PC-3 (cell line): ENCODE measurements around the gene ARHGAP15. TPM values are rescaled to one million over a fixed set of nuclear protein-coding genes. Genes with fewer than 3 reads are reported as not detected.

Experiments used
- ATAC-seq: fragments of 200-7000 bp; cut with Tn5 transposase; 2 replicates; pipeline ENCODE4 v1.9.1; 2020; ENCODE audit warnings: mild to moderate bottlenecking, moderate library complexity
- BruUV-seq: library from RNA; stranded (reverse); fragments of 400-500 nt; replicated peaks from 2 replicates; lab custom pipeline; 2021; lab: Mats Ljungman, UMichigan
- CTCF ChIA-PET: fragments of 300-600 bp; sonication (Branson Sonifier 250); formaldehyde crosslinking; loops from one replicate; lab custom pipeline; 2022; ENCODE audit warnings: antibody characterized with exemption; lab: Charles Lee
- POLR2A ChIA-PET: fragments of 300-600 bp; sonication (Branson Sonifier 250); formaldehyde crosslinking; loops from one replicate; lab custom pipeline; 2022; ENCODE audit warnings: antibody characterized with exemption; ENCODE audit not compliant: unreplicated experiment; lab: Charles Lee
- DNase-seq: peaks from one replicate; pipeline ENCODE4 v3.0.0-alpha.2; 2015
- H2AFZ ChIP-seq: fragments of 300-600 bp; sonication (generic); 2 replicates; pipeline ENCODE4 v1.6.0; 2016; ENCODE audit warnings: antibody characterized with exemption, low read length
- H3F3A ChIP-seq: fragments of 300-600 bp; sonication (generic); one replicate; pipeline ENCODE4 v1.6.0; 2017; ENCODE audit warnings: antibody characterized with exemption, low read length, control low read depth, mild to moderate bottlenecking; ENCODE audit not compliant: unreplicated experiment
- H3K27ac ChIP-seq: fragments of 300-600 bp; sonication (generic); 2 replicates; pipeline ENCODE4 v1.5.1; 2016; ENCODE audit warnings: mild to moderate bottlenecking, low read length
- H3K27me3 ChIP-seq: fragments of 300-600 bp; sonication (generic); 2 replicates; pipeline ENCODE4 v1.6.1; 2016; ENCODE audit warnings: low read length, mixed read lengths
- H3K36me3 ChIP-seq: fragments of 300-600 bp; sonication (generic); 2 replicates; pipeline ENCODE4 v1.6.1; 2016; ENCODE audit warnings: low read depth, mixed run types, low read length, mixed read lengths
- H3K4me1 ChIP-seq: fragments of 300-600 bp; sonication (generic); 2 replicates; pipeline ENCODE4 v1.5.1; 2016; ENCODE audit warnings: low read length; ENCODE audit not compliant: insufficient read depth
- H3K4me2 ChIP-seq: fragments of 300-600 bp; sonication (generic); 2 replicates; pipeline ENCODE4 v1.6.0; 2016; ENCODE audit warnings: low read length
- H3K4me3 ChIP-seq: fragments of 300-600 bp; sonication (generic); 2 replicates; pipeline ENCODE4 v1.5.1; 2016; ENCODE audit warnings: mild to moderate bottlenecking, low read length, mixed read lengths
- H3K79me2 ChIP-seq: fragments of 300-600 bp; sonication (generic); 2 replicates; pipeline ENCODE4 v1.6.1; 2017; ENCODE audit warnings: low read length, mixed read lengths
- H3K9ac ChIP-seq: fragments of 300-600 bp; sonication (generic); 2 replicates; pipeline ENCODE4 v1.6.0; 2016; ENCODE audit warnings: mild to moderate bottlenecking, low read length
- H3K9me2 ChIP-seq: fragments of 300-600 bp; sonication (generic); replicated peaks from 2 replicates; pipeline ENCODE4 v1.6.1; 2016; ENCODE audit warnings: mixed run types, low read length, mixed read lengths
- H3K9me3 ChIP-seq: fragments of 300-600 bp; sonication (generic); 2 replicates; pipeline ENCODE4 v1.6.1; 2016; ENCODE audit warnings: low read length, mixed read lengths
- H4K20me1 ChIP-seq: fragments of 300-600 bp; sonication (generic); 2 replicates; pipeline ENCODE4 v1.6.1; 2016; ENCODE audit warnings: low read length, mixed read lengths
- EZH2 ChIP-seq: fragments of 300-600 bp; sonication (generic); IDR thresholded peaks from one replicate; pipeline ENCODE4 v1.6.1; 2017; ENCODE audit warnings: antibody characterized with exemption, mild to moderate bottlenecking, low read length; ENCODE audit not compliant: unreplicated experiment
- EZH2phosphoT487 ChIP-seq: fragments of 300-600 bp; sonication (generic); IDR thresholded peaks from 2 replicates; pipeline ENCODE4 v1.6.1; 2018; ENCODE audit warnings: mild to moderate bottlenecking, antibody characterized with exemption, low read length, borderline replicate concordance
- intact Hi-C: fragments of 100-400 bp; cut with micrococcal nuclease; formaldehyde crosslinking; loops from 2 replicates; pipeline ENCODE4 v1.9.0; 2023
- total RNA-seq: library from RNA; depleted of rRNA; stranded (reverse); fragments of >200 nt; gene quantifications from 2 replicates; pipeline ENCODE4 v1.2.3, GENCODE V29; 2014
- TF ChIP-seq, protein P1 (sequence below): fragments of 300-600 bp; sonication (generic); conservative IDR thresholded peaks from 2 replicates; pipeline ENCODE4 v1.5.1; 2017; ENCODE audit warnings: antibody characterized with exemption, low read depth, mild to moderate bottlenecking, low read length

The ARHGAP15 gene
- total RNA-seq, 1 experiment from 2014 or later = not detected

DNA sequence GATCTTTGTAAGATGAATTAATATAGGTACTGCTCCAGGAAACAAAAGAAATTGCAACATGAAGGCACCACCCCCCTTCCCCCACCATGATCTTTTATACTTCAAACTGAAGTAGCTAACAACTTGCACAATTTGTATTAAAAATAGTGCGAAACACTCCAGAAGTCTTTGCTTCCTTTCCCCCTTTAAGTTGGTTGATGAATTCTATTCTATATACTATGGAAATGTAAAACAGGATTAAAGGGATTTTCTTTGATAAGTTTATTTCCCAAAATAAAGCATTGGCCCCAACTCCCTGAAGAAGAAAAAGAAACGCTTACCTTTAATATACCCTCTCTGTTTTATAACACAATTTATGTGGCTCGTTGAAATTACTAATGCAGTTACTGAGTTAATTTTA lies 227.1 kb downstream of the ARHGAP15 start:
- no peaks in the 10 kb centered on the region for H3K9me3 ChIP-seq
- intact Hi-C loops = no loop called here
- no peaks in the 10 kb centered on the region for H3F3A ChIP-seq
- no peak overlapping the region for H3K9ac ChIP-seq
- CTCF ChIA-PET = no interaction called here
- no peak overlapping the region for H2AFZ ChIP-seq
- POLR2A ChIA-PET = no interaction called here
- H3K4me2 ChIP-seq = no peak overlapping the region
- no peaks in the 10 kb centered on the region for H3K79me2 ChIP-seq
- H3K27me3 ChIP-seq = 0 out of 2 replicates have a peak, but pooled peaks cover 3% of the 10 kb centered on the region
- no peaks in the 10 kb centered on the region for H3K9me2 ChIP-seq
- DNase-seq (no peak), ATAC-seq (no peak)
- no peaks in the 10 kb centered on the region for H3K36me3 ChIP-seq
- no TSS peak for BruUV-seq
- TF ChIP-seq, protein P1, sequence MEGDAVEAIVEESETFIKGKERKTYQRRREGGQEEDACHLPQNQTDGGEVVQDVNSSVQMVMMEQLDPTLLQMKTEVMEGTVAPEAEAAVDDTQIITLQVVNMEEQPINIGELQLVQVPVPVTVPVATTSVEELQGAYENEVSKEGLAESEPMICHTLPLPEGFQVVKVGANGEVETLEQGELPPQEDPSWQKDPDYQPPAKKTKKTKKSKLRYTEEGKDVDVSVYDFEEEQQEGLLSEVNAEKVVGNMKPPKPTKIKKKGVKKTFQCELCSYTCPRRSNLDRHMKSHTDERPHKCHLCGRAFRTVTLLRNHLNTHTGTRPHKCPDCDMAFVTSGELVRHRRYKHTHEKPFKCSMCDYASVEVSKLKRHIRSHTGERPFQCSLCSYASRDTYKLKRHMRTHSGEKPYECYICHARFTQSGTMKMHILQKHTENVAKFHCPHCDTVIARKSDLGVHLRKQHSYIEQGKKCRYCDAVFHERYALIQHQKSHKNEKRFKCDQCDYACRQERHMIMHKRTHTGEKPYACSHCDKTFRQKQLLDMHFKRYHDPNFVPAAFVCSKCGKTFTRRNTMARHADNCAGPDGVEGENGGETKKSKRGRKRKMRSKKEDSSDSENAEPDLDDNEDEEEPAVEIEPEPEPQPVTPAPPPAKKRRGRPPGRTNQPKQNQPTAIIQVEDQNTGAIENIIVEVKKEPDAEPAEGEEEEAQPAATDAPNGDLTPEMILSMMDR = no peak
- TF ChIP-seq EZH2 = no peak
- H4K20me1 ChIP-seq = no peaks in the 10 kb centered on the region
- no peaks in the 10 kb centered on the region for H3K4me1 ChIP-seq
- no peak overlapping the region for H3K4me3 ChIP-seq
- no peak overlapping the region for H3K27ac ChIP-seq

DNA sequence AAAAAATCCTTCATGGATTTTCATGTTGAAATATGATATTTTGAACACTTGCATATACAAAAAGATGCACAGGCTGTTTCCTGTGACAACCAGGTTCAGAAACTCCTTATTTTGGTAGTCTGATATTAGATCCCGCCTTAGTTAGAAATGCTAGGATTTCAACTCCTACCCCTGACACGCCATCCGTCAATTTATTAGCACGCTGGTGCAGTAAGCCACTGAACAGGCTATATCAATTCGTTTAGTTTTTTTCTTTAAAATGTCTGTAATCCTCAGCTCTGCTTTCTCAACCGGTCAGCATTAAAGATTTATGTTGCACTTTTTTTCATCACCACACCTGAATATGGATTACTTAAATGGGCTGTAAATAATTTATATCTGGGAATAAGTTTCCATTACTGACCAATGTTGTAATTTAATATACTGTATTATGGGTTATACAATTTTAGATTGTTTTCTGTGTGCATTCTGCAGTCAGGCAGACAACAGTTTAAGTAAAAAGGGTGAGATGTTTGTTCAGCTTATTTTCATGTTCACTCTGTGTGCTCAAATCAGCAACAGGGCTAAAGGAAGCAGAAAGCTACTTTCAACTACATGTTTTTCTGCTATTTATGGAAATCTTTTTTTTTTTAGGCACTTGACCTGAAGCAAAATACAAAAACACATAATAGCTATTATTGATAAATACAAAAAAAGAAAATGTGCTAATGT lies 227.7 kb downstream of the ARHGAP15 start:
- H3K4me3 ChIP-seq = no peak overlapping the region
- H3K9me3 ChIP-seq = no peaks in the 10 kb centered on the region
- H3K4me2 ChIP-seq = no peak overlapping the region
- no peak overlapping the region for H2AFZ ChIP-seq
- H3K4me1 ChIP-seq = no peaks in the 10 kb centered on the region
- H3K79me2 ChIP-seq = no peaks in the 10 kb centered on the region
- no TSS peak for BruUV-seq
- intact Hi-C loops = no loop called here
- H3K27me3 ChIP-seq = 0 out of 2 replicates have a peak, but pooled peaks cover 3% of the 10 kb centered on the region
- no peaks in the 10 kb centered on the region for H3K9me2 ChIP-seq
- no peaks in the 10 kb centered on the region for H3K36me3 ChIP-seq
- H4K20me1 ChIP-seq = no peaks in the 10 kb centered on the region
- no peak overlapping the region for H3K27ac ChIP-seq
- ChIA-PET POLR2A (no interaction called here), CTCF (no interaction called here)
- H3K9ac ChIP-seq = no peak overlapping the region
- H3F3A ChIP-seq = no peaks in the 10 kb centered on the region
- DNase-seq = no peak
- TF ChIP-seq EZH2phosphoT487 = no peak
- no peak for TF ChIP-seq EZH2
- TF ChIP-seq, protein P1 = no peak
- ATAC-seq = no peak

DNA sequence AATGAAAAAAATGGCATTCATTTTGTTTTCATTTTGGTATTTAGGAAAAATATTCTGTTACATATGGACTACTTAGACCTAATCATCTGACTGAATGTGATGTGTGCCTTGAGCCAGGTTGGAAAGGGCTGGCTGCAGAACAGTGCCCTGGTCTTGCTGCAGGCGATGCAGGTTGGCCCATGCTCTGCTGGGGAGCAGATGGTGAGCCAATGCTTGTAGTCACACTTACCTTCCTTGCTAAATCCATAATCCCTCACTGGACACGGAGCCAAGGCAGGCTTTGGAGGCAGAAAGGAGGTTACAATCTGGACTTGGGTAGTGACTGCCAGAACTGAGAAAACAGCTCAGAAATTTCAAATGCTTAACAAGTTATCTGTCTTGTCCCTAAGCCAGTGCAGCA lies 228.7 kb downstream of the ARHGAP15 start:
- H3K4me3 ChIP-seq = no peak overlapping the region

More for the DNA sequence above, 228.7 kb downstream of the ARHGAP15 start:
- H4K20me1 ChIP-seq = no peaks in the 10 kb centered on the region
- no peak overlapping the region for H3K9ac ChIP-seq
- ATAC-seq = no peak
- no peak for DNase-seq
- H3K4me2 ChIP-seq = no peak overlapping the region
- intact Hi-C loops = no loop called here
- no peaks in the 10 kb centered on the region for H3K4me1 ChIP-seq
- H3K27ac ChIP-seq = no peak overlapping the region
- 0 out of 2 replicates have a peak, but pooled peaks cover 3% of the 10 kb centered on the region for H3K27me3 ChIP-seq
- H3K9me2 ChIP-seq = no peaks in the 10 kb centered on the region
- H3K9me3 ChIP-seq = no peaks in the 10 kb centered on the region
- TF ChIP-seq, protein P1 = no peak
- TF ChIP-seq EZH2 = no peak
- TF ChIP-seq EZH2phosphoT487 = no peak
- POLR2A ChIA-PET = no interaction called here
- BruUV-seq = no TSS peak
- no peaks in the 10 kb centered on the region for H3K36me3 ChIP-seq
- CTCF ChIA-PET = no interaction called here
- H3K79me2 ChIP-seq = no peaks in the 10 kb centered on the region
- no peaks in the 10 kb centered on the region for H3F3A ChIP-seq
- no peak overlapping the region for H2AFZ ChIP-seq
